SU-DHL-6 (cell line): Measurements from ENCODE around the gene FOXO3.

Experiments
- H2AFZ ChIP-seq: fragments of 200-600 bp; sonication (generic); 2 replicates; pipeline ENCODE4 v1.6.1; 2014; ENCODE audit warnings: low read depth, mild to moderate bottlenecking, moderate library complexity, mixed read lengths, antibody characterized with exemption, low read length; ENCODE audit not compliant: severe bottlenecking
- H3F3A ChIP-seq: fragments of 200-600 bp; shearing (Covaris generic); 2 replicates; pipeline ENCODE4 v1.6.0; 2016; ENCODE audit warnings: antibody characterized with exemption, mild to moderate bottlenecking; ENCODE audit not compliant: insufficient read depth
- H3K27ac ChIP-seq: fragments of 200-600 bp; sonication (generic); 2 replicates; pipeline ENCODE4 v1.5.1; 2016; ENCODE audit warnings: low read depth, mild to moderate bottlenecking, low read length, moderate library complexity, mixed read lengths
- H3K27me3 ChIP-seq: fragments of 200-600 bp; sonication (generic), shearing (Covaris generic); 2 replicates; pipeline ENCODE4 v1.6.0; 2014; ENCODE audit warnings: mild to moderate bottlenecking, low read length
- H3K36me3 ChIP-seq: fragments of 200-600 bp; sonication (generic); 2 replicates; pipeline ENCODE4 v1.6.1; 2014; ENCODE audit warnings: mild to moderate bottlenecking, low read length, mixed read lengths
- H3K4me2 ChIP-seq: fragments of 300-600, 200-600 bp; shearing (Covaris generic), sonication (generic); 2 replicates; pipeline ENCODE4 v1.6.0; 2014; ENCODE audit warnings: low read length, low read depth, mild to moderate bottlenecking; ENCODE audit not compliant: poor library complexity, severe bottlenecking
- H3K4me3 ChIP-seq: fragments of 200-600 bp; sonication (generic); 2 replicates; pipeline ENCODE4 v1.5.1; 2014; ENCODE audit warnings: antibody characterized with exemption, low read length, mild to moderate bottlenecking, mixed read lengths; ENCODE audit not compliant: insufficient read depth, poor library complexity, severe bottlenecking
- H3K79me2 ChIP-seq: fragments of 200-600 bp; sonication (generic); 2 replicates; pipeline ENCODE4 v1.6.1; 2014; ENCODE audit warnings: mild to moderate bottlenecking, low read length, moderate library complexity; ENCODE audit not compliant: insufficient read depth
- H3K9ac ChIP-seq: fragments of 200-600 bp; sonication (generic); 2 replicates; pipeline ENCODE4 v1.7.0; 2014; ENCODE audit warnings: mild to moderate bottlenecking, low read length
- H3K9me2 ChIP-seq: fragments of 200-600 bp; sonication (generic); replicated peaks from 2 replicates; pipeline ENCODE4 v1.6.1; 2014; ENCODE audit warnings: low read length; ENCODE audit not compliant: insufficient read depth
- H3K9me3 ChIP-seq: fragments of 200-600 bp; sonication (generic); 2 replicates; pipeline ENCODE4 v1.6.1; 2014; ENCODE audit warnings: low read length, mixed read lengths; ENCODE audit not compliant: insufficient read depth
- H4K20me1 ChIP-seq: fragments of 200-600 bp; sonication (generic); 2 replicates; pipeline ENCODE4 v1.6.1; 2014; ENCODE audit warnings: low read depth, mild to moderate bottlenecking, antibody characterized with exemption, low read length, moderate library complexity, mixed read lengths
- CTCF ChIP-seq: fragments of 200-600 bp; sonication (generic); IDR thresholded peaks from one replicate; pipeline ENCODE4 v1.5.1; 2017; ENCODE audit warnings: antibody characterized with exemption, mild to moderate bottlenecking, low read length, moderate library complexity; ENCODE audit not compliant: insufficient read depth, poor library complexity, severe bottlenecking
- EZH2phosphoT487 ChIP-seq: fragments of 200-600 bp; sonication (generic), shearing (Covaris generic); conservative IDR thresholded peaks from 2 replicates; pipeline ENCODE4 v1.6.1; 2018; ENCODE audit warnings: mild to moderate bottlenecking, antibody characterized with exemption, low read length, moderate library complexity, mixed read lengths

FOXO3 gene

GRCh38 chr6:108693430-108694154 is 132.9 kb downstream of the FOXO3 start:
- no peaks in the 10 kb centered on the region for H3F3A ChIP-seq
- H3K27me3 ChIP-seq: no peaks in the 10 kb centered on the region
- no peaks in the 10 kb centered on the region for H3K9me3 ChIP-seq
- no peak overlapping the region for H2AFZ ChIP-seq
- no peaks in the 10 kb centered on the region for H3K36me3 ChIP-seq
- TF ChIP-seq CTCF (no peak), EZH2phosphoT487 (no peak)
- H3K9me2 ChIP-seq: no peaks in the 10 kb centered on the region
- H4K20me1 ChIP-seq: no peaks in the 10 kb centered on the region
- no peak overlapping the region for H3K4me2 ChIP-seq
- H3K79me2 ChIP-seq: no peaks in the 10 kb centered on the region
- no peak overlapping the region for H3K4me3 ChIP-seq
- no peak overlapping the region for H3K9ac ChIP-seq
- H3K27ac ChIP-seq: no peak overlapping the region

- H3K27ac ChIP-seq: no peak overlapping the region
- no peak overlapping the region for H3K4me3 ChIP-seq
- no peaks in the 10 kb centered on the region for H3F3A ChIP-seq
- no peaks in the 10 kb centered on the region for H3K9me2 ChIP-seq
- H3K27me3 ChIP-seq: no peaks in the 10 kb centered on the region
- no peaks in the 10 kb centered on the region for H3K36me3 ChIP-seq
- TF ChIP-seq EZH2phosphoT487 (no peak), CTCF (no peak)
- H2AFZ ChIP-seq: no peak overlapping the region
- no peak overlapping the region for H3K4me2 ChIP-seq
- no peaks in the 10 kb centered on the region for H3K9me3 ChIP-seq
- H4K20me1 ChIP-seq: no peaks in the 10 kb centered on the region
- H3K79me2 ChIP-seq: no peaks in the 10 kb centered on the region
- no peak overlapping the region for H3K9ac ChIP-seq
Observed at GRCh38 chr6:108694816-108695215, 134.1 kb downstream of the FOXO3 start.

GRCh38 chr6:108697561-108698161 is 136.9 kb downstream of the FOXO3 start:
- Histone ChIP-seq H3K9me2 (no peaks in the 10 kb centered on the region), H2AFZ (no peak overlapping the region), H3K79me2 (no peaks in the 10 kb centered on the region), H3K9me3 (no peaks in the 10 kb centered on the region), H4K20me1 (no peaks in the 10 kb centered on the region), H3K4me3 (no peak overlapping the region), H3K36me3 (no peaks in the 10 kb centered on the region), H3K9ac (no peak overlapping the region), H3K27me3 (no peaks in the 10 kb centered on the region), H3F3A (no peaks in the 10 kb centered on the region), H3K4me2 (no peak overlapping the region), H3K27ac (no peak overlapping the region)
- TF ChIP-seq EZH2phosphoT487: no peak
- TF ChIP-seq CTCF: no peak
